Ascending aorta (tissue), 2 donors: Measurements from ENCODE around the gene DHX38. TPM values are rescaled to one million over a fixed set of nuclear protein-coding genes. Genes with fewer than 3 reads are reported as not detected.

Experiments used
- DNase-seq, 2 donors: peaks; one replicate each; pipeline ENCODE4 v3.0.0-alpha.2; 2019; ENCODE audit warnings: low spot score in 2 of 2
- H3K27ac ChIP-seq, 2 donors: fragments of 200-600 bp; sonication (generic); one replicate each; pipeline ENCODE4 v1.5.1; 2016 to 2017; ENCODE audit warnings: mild to moderate bottlenecking in 1 of 2
- H3K27me3 ChIP-seq: fragments of 200-600 bp; sonication (generic); one replicate; pipeline ENCODE4 v1.5.1; 2017
- H3K36me3 ChIP-seq, 2 donors: fragments of 200-600 bp; sonication (generic); one replicate each; pipeline ENCODE4 v1.5.1; 2016
- H3K4me1 ChIP-seq, 2 donors: fragments of 200-600 bp; sonication (generic); one replicate each; pipeline ENCODE4 v1.5.1; 2016 to 2017; ENCODE audit warnings: mild to moderate bottlenecking in 1 of 2
- H3K4me3 ChIP-seq, 2 donors: fragments of 200-600 bp; sonication (generic); one replicate each; pipeline ENCODE4 v1.5.1; 2016 to 2017; ENCODE audit warnings: mild to moderate bottlenecking in 1 of 2
- H3K9me3 ChIP-seq, 2 donors: fragments of 200-600 bp; sonication (generic); one replicate each; pipeline ENCODE4 v1.5.1; 2016
- CTCF ChIP-seq, 3 experiments: fragments of 200-600 bp in 2 of 3; fragments of 450-650 bp in 1 of 3; sonication (generic) in 2 of 3; IDR thresholded peaks; one replicate each; pipeline ENCODE4 v1.5.1; 2016 to 2019; ENCODE audit warnings: antibody characterized with exemption in 3 of 3, mild to moderate bottlenecking in 1 of 3, moderate library complexity in 1 of 3
- intact Hi-C: fragments of 100-400 bp; cut with DNase I; formaldehyde crosslinking; loops from one replicate; pipeline ENCODE4 v1.15.1; 2023
- total RNA-seq: library from RNA; depleted of rRNA; stranded (reverse); fragments of >200 nt; gene quantifications from one replicate; pipeline ENCODE4 v1.1.0, GENCODE V29; 2016

The DHX38 gene
- total RNA-seq, 1 donor from 2014 or later = 11.7 TPM

DNA sequence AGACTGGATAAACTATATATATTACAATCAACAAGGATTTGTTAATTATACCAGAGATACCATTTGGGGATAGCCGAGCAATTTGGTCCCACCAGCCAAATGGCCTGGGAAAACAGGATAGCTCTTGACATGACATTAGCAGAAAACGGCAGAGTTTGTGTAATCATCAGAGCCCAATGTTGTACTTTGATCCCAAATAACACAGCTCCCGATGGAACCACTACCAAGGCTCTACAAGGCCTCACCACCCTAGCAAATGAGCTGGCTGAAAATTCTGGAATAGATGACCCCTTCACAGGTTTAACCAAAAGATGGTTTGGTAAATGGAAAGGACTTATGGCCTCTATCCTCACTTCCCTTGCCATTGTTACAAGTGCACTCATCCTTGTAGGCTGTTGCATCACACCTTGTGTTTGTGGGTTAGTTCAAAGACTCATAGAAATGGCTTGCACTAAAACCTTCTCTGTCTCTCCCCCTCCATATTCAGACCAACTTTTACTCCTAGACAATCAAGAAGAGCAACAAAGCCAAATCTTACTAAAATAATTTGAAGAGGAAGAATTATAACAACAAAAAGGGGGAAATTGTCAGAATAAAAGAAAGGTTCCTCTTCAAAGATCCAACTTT, 9.8 kb upstream of the DHX38 start:
- no peak for DNase-seq
- Histone ChIP-seq H3K9me3 (no peaks in the 10 kb centered on the region), H3K36me3 (peaks cover 34 to 37% of the 10 kb centered on the region in 2 donors), H3K4me1 (no peaks in the 10 kb centered on the region), H3K4me3 (no peak overlapping the region), H3K27ac (no peak overlapping the region), H3K27me3 (no peaks in the 10 kb centered on the region)
- intact Hi-C loops = no loop called here
- no peak for TF ChIP-seq CTCF (IDR thresholded peaks at IDR 0.05)

DNA sequence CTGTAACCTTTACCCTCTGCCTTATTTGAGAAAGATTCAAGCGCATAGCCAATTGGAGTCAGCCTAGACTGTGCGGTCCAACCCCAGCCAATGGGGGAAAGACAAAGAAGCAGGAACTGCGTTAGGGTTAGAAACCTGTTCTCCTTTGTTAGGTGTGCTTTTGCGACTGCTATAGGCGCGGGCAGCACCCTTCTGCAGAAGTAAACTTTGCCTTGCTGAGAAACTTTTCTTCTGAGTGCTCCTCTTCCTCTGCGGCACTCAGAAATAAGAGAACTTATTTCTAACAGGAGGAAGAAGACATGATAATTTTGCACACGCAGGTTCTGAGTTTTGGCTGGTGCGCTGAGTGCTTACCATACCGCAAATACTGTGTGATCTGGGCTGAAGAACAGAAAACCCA, 9.2 kb upstream of the DHX38 start:
- DNase-seq = no peak
- Histone ChIP-seq H3K4me1 (no peaks in the 10 kb centered on the region), H3K4me3 (no peak overlapping the region), H3K27me3 (no peaks in the 10 kb centered on the region), H3K36me3 (peaks cover 38 to 42% of the 10 kb centered on the region in 2 donors), H3K27ac (no peak overlapping the region), H3K9me3 (no peaks in the 10 kb centered on the region)
- intact Hi-C loops = no loop called here
- TF ChIP-seq CTCF (IDR thresholded peaks at IDR 0.05) = no peak

DNA sequence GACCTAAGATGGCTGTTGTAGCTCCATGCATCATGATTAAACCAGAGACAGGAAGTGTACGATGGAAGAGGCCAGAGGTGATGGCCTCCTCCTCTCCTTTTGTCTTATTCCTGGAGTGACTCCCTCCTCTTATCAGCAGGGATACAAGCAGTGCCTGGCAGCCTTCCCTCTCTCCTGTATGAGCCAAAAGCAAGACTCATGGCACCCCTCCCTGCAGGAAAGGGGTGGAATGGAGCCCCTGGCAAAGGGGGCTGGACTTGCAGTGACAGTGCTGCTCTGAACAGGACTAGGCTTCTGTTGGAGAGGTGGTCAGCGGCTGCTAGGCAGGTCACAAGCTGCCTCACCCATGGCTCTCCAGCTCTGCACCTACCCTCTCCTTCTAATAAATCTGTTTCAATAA, 8.6 kb upstream of the DHX38 start:
- H3K4me1 ChIP-seq = no peaks in the 10 kb centered on the region
- H3K27me3 ChIP-seq = no peaks in the 10 kb centered on the region
- DNase-seq = no peak
- H3K27ac ChIP-seq = no peak overlapping the region
- TF ChIP-seq CTCF (IDR thresholded peaks at IDR 0.05) = no peak
- no peak overlapping the region for H3K4me3 ChIP-seq
- H3K9me3 ChIP-seq = no peaks in the 10 kb centered on the region
- intact Hi-C loops = no loop called here
- peaks cover 38 to 48% of the 10 kb centered on the region in 2 donors for H3K36me3 ChIP-seq

DNA sequence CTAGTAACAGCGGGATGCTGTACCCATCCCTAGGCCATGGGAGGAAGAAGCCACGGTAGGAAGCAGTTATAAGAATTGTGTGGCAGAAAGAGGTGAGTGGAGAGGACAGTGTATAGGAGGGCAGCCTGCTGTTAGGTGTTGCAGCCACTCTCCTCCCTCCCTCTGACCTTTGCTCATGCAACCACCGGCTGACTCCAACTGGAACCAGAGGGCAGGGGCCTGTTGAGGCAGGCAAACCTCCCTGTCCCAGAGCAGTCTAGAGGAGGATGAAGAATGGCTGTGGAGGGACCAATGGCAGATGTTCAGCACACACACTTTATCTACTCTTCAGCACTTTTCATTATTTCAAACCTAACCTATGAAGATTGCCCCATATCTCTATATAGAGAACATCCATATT, 2.4 kb upstream of the DHX38 start:
- TF ChIP-seq CTCF (IDR thresholded peaks at IDR 0.05) = no peak
- no peak for DNase-seq
- Histone ChIP-seq H3K27me3 (no peaks in the 10 kb centered on the region), H3K4me3 (no peak overlapping the region), H3K27ac (no peak overlapping the region), H3K9me3 (no peaks in the 10 kb centered on the region), H3K36me3 (peaks cover 30 to 40% of the 10 kb centered on the region in 2 donors), H3K4me1 (peaks cover 12 to 25% of the 10 kb centered on the region in 2 donors)
- intact Hi-C loops = loop anchor here (5.0 to 10.0 kb wide), 2 partner anchors 366 to 524 kb away; partner anchors contain the start of gene PHLPP2

- no peaks in the 10 kb centered on the region for H3K27me3 ChIP-seq
- H3K4me3 ChIP-seq = peak overlapping the region; percentile 75 to 87
- no peak for TF ChIP-seq CTCF (IDR thresholded peaks at IDR 0.05)
- H3K36me3 ChIP-seq = peaks cover 32 to 43% of the 10 kb centered on the region in 2 donors
- intact Hi-C loops = loop anchor here (1.0 to 10.0 kb wide), 4 partner anchors 85 to 609 kb away; partner anchors contain the start of genes DHODH and PHLPP2
- H3K9me3 ChIP-seq = no peaks in the 10 kb centered on the region
- DNase-seq = no peak
- H3K4me1 ChIP-seq = peaks cover 12 to 25% of the 10 kb centered on the region in 2 donors
- peak overlapping the region; percentile 83 to 92 for H3K27ac ChIP-seq
These were observed 707 bp upstream of the DHX38 start for GRCh38 chr16:72092832-72093447.
